Adipose tissue (tissue), 3 donors: ENCODE results near the gene TMEM231. TPM values are rescaled to one million over a fixed set of nuclear protein-coding genes. Genes with fewer than 3 reads are reported as not detected.
"Not testable (repeated sequence)": the region's sequence is repeated elsewhere in the genome, so short reads cannot be mapped to it uniquely, and the experiment has no call there.

ENCODE experiments used
- H3K27ac ChIP-seq: one replicate; pipeline ENCODE4 v1.5.1; 2013; ENCODE audit warnings: low read depth, low read length
- WGBS, 3 donors: extraction: QIAGEN DNeasy Blood & Tissue Kit; methylation state at CpG; one replicate each; pipeline ENCODE4 v1.1.7; 2013; 5-methylcytosine and 5-hydroxymethylcytosine counted together
- polyA plus RNA-seq, 3 donors: library from polyadenylated mRNA; stranded (reverse); fragments of 200-250 nt; gene quantifications; one replicate each; pipeline ENCODE4 v1.2.3, GENCODE V29; 2013
- donor health status: healthy with polysubstance abuse.
- donor health status: Bipolar disorder and iron deficiency.
- donor health status: healthy.

The TMEM231 gene
- polyA plus RNA-seq, 3 donors = 1.9 to 4.2 (median 3.7) TPM

DNA sequence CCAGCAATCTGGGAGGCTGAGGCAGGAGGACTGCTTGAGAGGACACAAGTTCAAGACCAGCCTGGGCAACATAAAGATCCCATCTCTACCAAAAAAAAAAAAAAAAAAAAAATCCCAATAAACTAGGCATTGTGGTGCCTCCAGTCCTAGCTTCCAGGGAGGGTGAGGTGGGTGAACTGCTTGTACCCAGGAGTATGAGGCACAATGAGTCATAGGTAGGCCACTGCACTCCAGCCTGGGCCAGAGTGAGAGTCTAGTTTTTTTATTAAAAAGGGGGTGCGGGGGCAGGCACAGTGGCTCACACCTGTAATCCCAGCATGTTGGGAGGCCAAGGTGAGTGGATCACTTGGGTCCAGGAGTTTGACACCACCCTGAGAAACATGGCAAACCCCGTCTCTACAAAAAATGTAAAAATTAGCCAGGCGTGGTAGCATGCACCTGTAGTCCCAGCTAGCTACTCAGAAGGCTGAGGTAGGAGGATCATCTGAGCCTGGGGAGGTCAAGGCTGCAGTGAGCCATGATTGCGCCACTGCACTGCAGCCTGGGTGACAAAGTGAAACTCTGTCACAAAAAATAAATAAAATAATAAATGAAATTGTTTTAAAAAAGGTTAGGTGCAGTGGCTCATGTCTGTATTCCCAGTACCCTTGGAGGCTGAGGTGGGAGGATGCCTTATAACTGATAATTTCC lies 53.0 kb downstream of the TMEM231 start:
- WGBS, 3 donors = 84 to 99% (median 97%) methylated on average over 4 of the region's 4 CpGs
- no peak overlapping the region for H3K27ac ChIP-seq

DNA sequence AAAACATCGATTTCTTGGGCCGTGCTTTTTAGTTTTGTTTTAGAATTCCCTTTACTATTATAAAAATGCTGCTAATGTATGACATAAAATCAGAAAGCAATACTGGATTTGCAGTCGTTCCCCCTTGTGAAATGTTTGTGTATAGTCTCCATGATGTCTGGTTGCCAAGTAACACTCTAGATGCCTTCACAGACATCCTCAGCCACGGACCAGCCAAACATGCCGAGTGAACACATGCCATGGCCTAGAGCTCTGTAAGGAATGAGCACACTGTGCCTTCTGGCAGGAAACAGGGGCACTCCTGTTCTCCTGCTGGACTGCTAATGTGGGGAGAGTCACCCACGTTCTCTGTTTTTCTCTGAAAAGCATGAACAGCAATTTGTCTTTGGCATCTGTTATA lies 54.2 kb downstream of the TMEM231 start:
- not testable (repeated sequence) for H3K27ac ChIP-seq
- 49 to 64% (median 54%) methylated on average over 6 of the region's 6 CpGs for WGBS, 3 donors

DNA sequence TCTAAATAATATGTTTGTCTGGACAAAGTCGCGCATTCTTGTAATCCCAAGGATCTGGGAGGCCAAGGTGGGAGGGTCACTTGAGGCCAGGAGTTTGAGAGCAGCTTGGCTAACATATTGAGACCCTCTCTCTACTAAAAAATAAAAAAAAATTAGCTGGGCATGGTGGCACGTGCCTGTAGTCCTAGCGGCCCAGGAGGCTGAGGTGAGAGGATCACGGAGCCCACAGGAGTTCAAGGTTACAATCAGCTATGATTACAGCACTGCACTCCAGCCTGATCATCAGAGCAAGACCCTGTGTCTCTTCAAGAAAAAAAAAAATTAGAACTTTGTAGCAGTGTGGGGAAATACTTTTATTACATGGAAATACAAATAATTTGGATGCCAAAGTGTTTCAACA lies 54.7 kb downstream of the TMEM231 start:
- 85 to 89% (median 87%) methylated on average over 5 of the region's 5 CpGs for WGBS, 3 donors
- no peak overlapping the region for H3K27ac ChIP-seq

DNA sequence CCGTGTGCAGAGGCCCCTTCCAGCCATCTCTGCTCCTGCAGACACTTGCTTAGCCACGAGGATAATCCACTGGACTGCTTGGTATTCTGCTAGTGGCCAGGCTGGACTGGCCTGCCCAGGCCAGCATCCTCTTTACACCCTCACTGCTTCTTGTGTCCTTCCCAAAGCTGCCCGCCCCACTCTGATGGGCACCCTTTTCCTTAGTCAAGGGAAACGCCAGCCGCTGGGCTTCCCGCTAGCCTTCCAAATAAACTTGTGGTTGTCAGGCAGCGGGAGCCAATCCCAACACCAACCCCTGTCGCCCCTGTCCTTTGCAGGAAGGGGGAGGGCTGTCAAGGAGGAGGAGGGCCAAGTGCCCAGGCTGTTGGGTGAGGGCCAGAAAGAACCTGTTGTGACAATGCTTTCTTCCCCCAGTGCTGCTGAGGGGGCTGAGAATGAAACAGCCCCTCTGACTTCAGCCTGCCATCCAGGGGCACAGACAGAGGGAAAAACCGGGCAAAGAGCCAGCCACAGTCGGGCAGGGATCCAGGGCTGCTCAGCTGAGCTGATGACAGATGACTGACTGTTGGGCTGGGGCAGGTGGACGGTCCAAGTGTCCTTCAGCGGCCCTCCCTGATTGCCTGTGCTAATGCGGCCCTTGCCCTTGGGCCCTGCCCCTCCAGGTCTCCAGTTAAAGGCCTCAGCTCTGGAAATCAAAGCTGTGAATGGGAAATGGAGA lies 57.3 kb downstream of the TMEM231 start:
- 22 to 51% (median 36%) methylated on average over 7 to 10 of the region's 13 CpGs for WGBS, 3 donors
- H3K27ac ChIP-seq = not testable (repeated sequence)

- H3K27ac ChIP-seq = no peak overlapping the region
- WGBS, 3 donors = 29 to 78% (median 57%) methylated on average over 4 of the region's 4 CpGs
Measured at GRCh38 chr16:75497558-75497957, 58.5 kb downstream of the TMEM231 start.

- 1 to 2% (median 2%) methylated on average over 42 to 43 of the region's 43 CpGs for WGBS, 3 donors
- no peak within 1 kb of the TSS for H3K27ac ChIP-seq
Measured at GRCh38 chr16:75495076-75495674, 60.9 kb downstream of the TMEM231 start, which contains the start of gene CHST6. CHST6 (minus strand) TSS chr16:75495441; CDS start chr16:75479828, 15,613 bp downstream.

DNA sequence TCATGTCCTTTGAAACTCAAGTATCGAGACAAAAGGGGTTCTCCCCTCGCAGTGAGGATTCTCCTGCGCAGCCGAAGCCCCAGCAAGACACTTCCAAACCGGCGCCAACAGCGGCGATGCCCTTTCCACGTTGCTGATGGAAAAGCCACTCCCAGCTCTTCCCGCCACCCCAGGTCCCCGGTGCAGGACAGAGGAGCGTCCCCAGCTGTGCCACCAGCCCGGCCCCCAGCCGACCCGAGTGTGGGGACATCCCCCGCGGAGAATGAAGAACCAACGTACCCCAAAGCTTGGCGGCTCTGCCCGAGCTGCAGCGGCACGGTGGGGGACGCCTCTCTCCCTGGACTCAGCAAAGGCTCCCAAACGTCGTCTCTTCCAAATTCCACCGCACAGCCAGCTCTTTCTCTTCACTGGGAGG lies 61.4 kb downstream of the TMEM231 start:
- 7 to 13% (median 8%) methylated on average over 26 of the region's 26 CpGs for WGBS, 3 donors

DNA sequence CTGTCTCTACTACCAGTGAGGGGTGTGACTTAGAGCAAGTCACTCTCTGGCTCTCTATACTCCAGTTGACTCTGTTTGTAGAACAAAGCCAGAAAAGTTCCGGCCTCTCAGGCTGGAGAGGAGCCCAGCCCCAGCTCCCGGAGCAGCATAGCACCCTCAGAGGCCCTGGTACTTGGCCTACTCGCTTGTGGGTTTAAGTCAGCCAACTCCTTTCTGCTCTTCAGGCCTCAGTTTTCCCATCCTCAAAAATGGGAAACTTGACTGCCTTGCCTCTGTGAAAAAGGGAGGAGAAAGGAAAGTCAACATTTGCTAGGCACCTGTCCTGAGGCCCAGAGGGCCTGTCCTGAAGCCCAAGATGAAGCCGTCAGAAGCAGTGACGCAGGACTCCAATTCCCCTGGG lies 61.9 kb downstream of the TMEM231 start:
- WGBS, 3 donors = 61 to 74% (median 70%) methylated on average over 5 of the region's 5 CpGs
- no peak overlapping the region for H3K27ac ChIP-seq

More for the DNA sequence above, 61.4 kb downstream of the TMEM231 start:
- no peak overlapping the region for H3K27ac ChIP-seq

DNA sequence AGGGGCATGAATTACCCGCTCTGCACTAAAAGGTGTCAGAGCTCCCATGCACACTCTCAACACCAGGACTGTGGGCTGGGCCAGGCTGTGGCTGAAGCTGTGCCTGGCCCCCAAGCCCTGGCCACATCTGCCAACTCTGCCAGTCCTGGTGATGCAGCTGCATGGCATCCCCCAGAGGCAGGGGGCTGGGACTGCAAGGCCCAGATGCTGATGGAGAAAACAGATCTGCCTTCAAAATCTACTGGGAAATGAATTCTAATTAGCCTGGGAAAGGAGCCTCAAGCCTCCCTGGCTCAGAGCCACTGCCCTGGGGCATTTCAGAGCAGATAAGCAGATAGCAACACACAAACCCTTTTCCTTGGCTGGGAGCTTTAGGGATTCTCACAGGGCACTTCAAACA lies 64.2 kb downstream of the TMEM231 start:
- H3K27ac ChIP-seq = no peak overlapping the region
- 86 to 97% (median 95%) methylated on average over 1 of the region's 1 CpG for WGBS, 3 donors

GRCh38 chr16:75488322-75488721 lies 67.7 kb downstream of the TMEM231 start:
- H3K27ac ChIP-seq = no peak overlapping the region
- WGBS, 3 donors = 82 to 93% (median 89%) methylated on average over 2 of the region's 2 CpGs

Other genes starting within 250 kb of the TMEM231 start
- gene CFDP1, start 122.7 kb downstream of the TMEM231 start, polyA plus RNA-seq = 100 to 1,000 TPM in 1 of 3 donors, 10 to 100 TPM in 2; 40.9 to 113 (median 45.5) TPM
- 10 to 100 TPM in 1 of 3 donors, 1 to 10 TPM in 2; 3.3 to 10.7 (median 6.6) TPM for gene TMEM170A, start 91.6 kb downstream of the TMEM231 start, polyA plus RNA-seq
- gene CHST6, start 60.8 kb downstream of the TMEM231 start, polyA plus RNA-seq = under 1 TPM; under 0.01 to 0.06 (median 0.04) TPM
- gene CHST5, start 20.1 kb downstream of the TMEM231 start, polyA plus RNA-seq = not detected
- 100 to 1,000 TPM in 2 of 3 donors, 10 to 100 TPM in 1; 59.4 to 219 (median 124) TPM for gene GABARAPL2, start 10.1 kb upstream of the TMEM231 start, polyA plus RNA-seq
- gene ADAT1, start 67.0 kb upstream of the TMEM231 start, polyA plus RNA-seq = 10 to 100 TPM in 2 of 3 donors, 1 to 10 TPM in 1; 7.5 to 19.9 (median 10.5) TPM
- 100 to 1,000 TPM in 1 of 3 donors, 10 to 100 TPM in 2; 85.6 to 101 (median 85.8) TPM for gene KARS1, start 91.4 kb upstream of the TMEM231 start, polyA plus RNA-seq
- 10 to 100 TPM; 24.3 to 59.3 (median 52.6) TPM for gene TERF2IP, start 91.5 kb upstream of the TMEM231 start, polyA plus RNA-seq
- gene CPHXL2, start 120.8 kb upstream of the TMEM231 start, polyA plus RNA-seq = under 1 TPM in 1 of 3 donors, not detected in 2; 0.56 TPM
- gene DUXB, start 145.2 kb upstream of the TMEM231 start, polyA plus RNA-seq = not detected
- gene CPHXL, start 170.2 kb upstream of the TMEM231 start, polyA plus RNA-seq = not detected